Choroid plexus epithelial cell (primary cell): ENCODE results near the gene LETM1.

Experiments used
- DNase-seq: peaks from one replicate; pipeline ENCODE4 v3.0.0-alpha.2; 2010; ENCODE audit warnings: low read depth
- H3K4me3 ChIP-seq: 2 replicates; pipeline ENCODE4 v1.5.1; 2011; ENCODE audit warnings: low read depth, mild to moderate bottlenecking, control low read depth, low read length, moderate library complexity
- CTCF ChIP-seq: conservative IDR thresholded peaks from 2 replicates; pipeline ENCODE4 v1.5.1; 2011; ENCODE audit warnings: low read depth, mild to moderate bottlenecking, control low read depth, inconsistent platforms, low read length, moderate library complexity

LETM1 gene

DNA sequence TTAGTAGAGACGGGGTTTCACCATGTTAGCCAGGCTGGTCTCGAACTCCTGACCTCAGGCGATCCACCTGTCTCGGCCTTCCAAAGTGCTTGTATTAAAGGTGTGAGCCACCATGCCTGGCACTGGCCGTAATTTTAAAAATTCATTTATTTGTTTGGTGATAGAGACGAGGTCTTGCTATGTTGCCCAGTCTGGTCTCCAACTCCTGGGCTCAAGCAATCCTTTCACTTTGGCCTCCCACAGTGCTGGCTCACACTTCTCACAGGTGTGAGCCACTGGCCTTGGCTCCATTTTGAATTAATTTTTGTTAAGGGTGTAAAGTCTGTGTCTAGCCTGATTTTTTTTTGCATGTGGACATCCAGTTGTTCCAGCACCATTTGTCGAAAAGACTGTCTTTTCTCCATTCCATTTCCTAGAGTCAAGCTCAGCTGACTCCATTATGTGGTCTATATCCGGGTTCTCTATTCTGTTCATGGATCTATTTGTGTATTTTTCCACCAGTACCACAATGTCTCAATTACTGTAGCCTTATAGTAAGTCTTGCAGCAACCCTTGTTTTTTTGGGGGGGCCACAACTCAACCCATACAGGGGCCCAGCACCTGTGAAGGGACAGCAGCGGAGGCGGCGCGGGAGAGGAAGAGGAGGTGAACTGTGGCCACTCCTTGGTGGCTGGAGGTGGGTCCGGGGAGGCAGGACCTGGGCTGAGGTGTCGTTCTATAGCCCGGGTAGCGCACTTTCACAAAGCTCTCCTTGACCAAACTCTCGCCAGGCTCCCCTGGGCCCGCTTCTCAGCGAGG, 13.8 kb upstream of the LETM1 start:
- TF ChIP-seq CTCF = no peak
- H3K4me3 ChIP-seq = peak overlapping the region; percentile 79
- no peak for DNase-seq

- no peak for DNase-seq
- no peak overlapping the region for H3K4me3 ChIP-seq
- TF ChIP-seq CTCF = no peak
These were observed 13.0 kb upstream of the LETM1 start for GRCh38 chr4:1868912-1869311.

DNA sequence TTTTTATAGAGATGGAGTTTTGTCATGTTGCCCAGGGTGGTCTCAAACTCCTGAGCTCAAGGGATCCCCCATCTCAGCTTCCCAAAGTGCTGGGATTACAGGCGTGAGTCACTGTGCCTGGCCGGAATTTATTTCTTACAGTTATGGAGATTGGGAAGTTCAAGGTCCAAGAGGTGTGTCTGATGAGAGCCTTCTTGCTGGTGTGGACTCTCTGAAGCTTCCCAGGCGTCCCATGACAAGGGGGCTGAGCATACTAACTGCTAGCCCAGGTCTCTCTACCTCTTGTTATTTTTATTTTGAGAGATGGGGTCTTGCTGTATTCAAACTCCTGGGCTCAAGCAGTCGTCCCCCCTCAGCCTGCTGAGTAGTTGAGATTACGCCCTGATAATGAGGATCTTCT, 12.3 kb upstream of the LETM1 start:
- TF ChIP-seq CTCF = no peak
- DNase-seq = no peak

DNA sequence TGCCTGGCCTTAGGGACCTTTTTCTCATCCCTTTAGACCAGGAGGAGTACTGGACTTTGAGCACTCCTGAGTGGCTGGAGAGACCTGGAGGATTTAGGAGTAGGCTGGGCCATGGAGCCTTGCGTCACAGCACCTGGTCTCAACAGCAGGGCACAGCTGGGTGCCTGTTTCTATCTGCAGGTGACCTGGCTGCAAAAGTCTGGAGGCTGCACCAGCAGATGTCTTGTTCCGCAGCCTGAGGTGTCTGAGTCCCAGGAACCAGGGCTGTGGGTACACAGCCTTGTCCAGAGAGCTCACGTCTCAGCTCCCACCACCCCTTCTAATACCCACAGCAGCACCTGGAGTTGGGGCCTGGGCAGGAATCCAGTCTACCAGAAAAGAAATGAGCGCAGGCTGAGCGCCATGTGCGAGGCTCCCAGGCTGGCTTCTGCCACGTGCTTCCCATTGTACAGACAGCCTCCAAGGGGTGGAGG, 10.3 kb upstream of the LETM1 start:
- no peak for DNase-seq
- no peak overlapping the region for H3K4me3 ChIP-seq
- no peak for TF ChIP-seq CTCF

More for the DNA sequence above, 12.3 kb upstream of the LETM1 start:
- no peak overlapping the region for H3K4me3 ChIP-seq

DNA sequence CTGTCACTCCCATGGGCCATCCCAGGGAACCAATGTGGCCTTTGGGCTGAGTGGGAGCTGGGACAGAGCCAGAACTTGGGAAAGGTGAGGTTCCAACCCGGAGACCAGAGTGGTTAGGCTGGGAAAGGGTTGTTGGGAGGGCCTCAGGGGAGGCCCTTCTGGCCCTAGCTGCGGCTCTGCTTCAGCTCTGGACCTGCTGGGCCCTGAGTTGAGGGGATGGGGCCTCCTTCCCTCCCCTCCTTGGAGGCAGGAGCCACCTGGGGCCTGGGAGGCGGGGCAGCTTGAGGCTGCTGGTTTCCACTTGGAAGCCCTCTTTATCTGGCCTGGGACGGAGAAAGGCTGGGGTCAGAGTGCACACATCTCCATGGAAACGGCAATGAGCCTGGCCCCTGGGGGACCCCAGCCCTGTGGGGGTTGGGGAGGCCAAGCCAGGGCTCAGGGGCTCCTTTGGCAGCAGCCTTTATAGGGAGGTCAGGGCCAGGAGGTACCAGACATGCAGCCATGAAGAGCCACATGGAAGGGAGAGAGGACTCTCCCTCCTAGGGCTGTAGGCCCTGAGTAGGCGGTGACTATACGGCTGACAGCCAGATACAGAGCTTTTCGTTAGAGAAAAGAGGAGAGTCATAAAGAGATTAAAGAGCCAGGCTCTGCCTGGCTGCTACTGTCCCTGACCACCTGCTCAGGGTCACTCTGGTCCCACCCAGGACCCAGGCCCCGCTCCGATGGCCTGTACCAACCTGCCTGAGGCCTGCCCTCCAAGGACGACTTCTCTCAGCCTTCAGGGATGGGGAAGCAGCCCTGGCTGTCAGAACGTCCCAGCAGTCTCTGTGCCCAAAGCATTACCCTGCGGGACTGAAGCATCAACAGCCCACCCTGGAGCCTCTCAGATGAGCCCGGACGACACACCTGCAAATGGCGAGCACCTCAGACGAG, 8.4 kb upstream of the LETM1 start:
- no peak for TF ChIP-seq CTCF
- H3K4me3 ChIP-seq = no peak overlapping the region
- DNase-seq = no peak

- DNase-seq = no peak
- H3K4me3 ChIP-seq = no peak overlapping the region
- TF ChIP-seq CTCF = no peak
These were observed 7.5 kb upstream of the LETM1 start for GRCh38 chr4:1863297-1864033.
